Body of pancreas (tissue), 4 donors: ENCODE measurements around the gene PIEZO2. TPM values are rescaled to one million over a fixed set of nuclear protein-coding genes. Genes with fewer than 3 reads are reported as not detected.

Experiments used
- ATAC-seq: fragments of 150-250 bp; one replicate; pipeline ENCODE4 v1.9.1; 2016
- DNase-seq, 4 donors: peaks; one replicate each; pipeline ENCODE4 v3.0.0-alpha.2; 2019
- H3K27ac ChIP-seq, 4 donors: fragments of 200-600 bp; sonication (generic); 1 replicate in 3 of 4; 2 replicates in 1 of 4; pipeline versions ENCODE4 v1.5.1 to v1.6.1; 2016 to 2019; ENCODE audit warnings: mild to moderate bottlenecking in 1 of 4, mixed read lengths in 1 of 4, moderate library complexity in 1 of 4
- H3K27me3 ChIP-seq, 2 donors: fragments of 200-600 bp; sonication (generic); one replicate each; pipeline ENCODE4 v1.6.0; 2016; ENCODE audit warnings: mild to moderate bottlenecking in 1 of 2
- H3K36me3 ChIP-seq, 2 donors: fragments of 200-600 bp; sonication (generic); replicated peaks in 1 of 2; 2 replicates each; pipeline ENCODE4 v1.5.1; 2016; ENCODE audit warnings: low read depth in 2 of 2; ENCODE audit not compliant: insufficient read depth in 1 of 2
- H3K4me1 ChIP-seq: fragments of 200-600 bp; sonication (generic); one replicate; pipeline ENCODE4 v1.6.0; 2016
- H3K4me3 ChIP-seq, 2 donors: fragments of 200-600 bp; sonication (generic); 1 replicate in 1 of 2; 2 replicates in 1 of 2; pipeline ENCODE4 v1.5.1; 2016 to 2019
- H3K9me3 ChIP-seq, 3 donors: fragments of 200-600 bp; sonication (generic); 1 replicate in 2 of 3; 2 replicates in 1 of 3; pipeline ENCODE4 v1.5.1; 2016
- POLR2A ChIP-seq, 3 donors: fragments of 450-650 bp; IDR thresholded peaks; one replicate each; pipeline ENCODE4 v1.6.1; 2016; ENCODE audit warnings: antibody characterized with exemption in 3 of 3, mild to moderate bottlenecking in 2 of 3
- WGBS, 2 donors: methylation state at CpG; one replicate each; pipeline ENCODE4 v1.1.5; 2017; 5-methylcytosine and 5-hydroxymethylcytosine counted together
- intact Hi-C: fragments of 100-400 bp; cut with DNase I; formaldehyde crosslinking; loops from one replicate; pipeline ENCODE4 v1.15.1; 2023
- total RNA-seq, 2 donors: library from RNA; depleted of rRNA; stranded (reverse); fragments of >200 nt; gene quantifications; one replicate each; pipeline ENCODE4 v1.1.0, GENCODE V29; 2016
- TF ChIP-seq, protein P1 (sequence below), 7 experiments: fragments of 450-650 bp in 4 of 7; fragments of 200-600 bp in 3 of 7; sonication (generic) in 3 of 7; IDR thresholded peaks; one replicate each; pipeline ENCODE4 v1.5.1; 2016 to 2019; ENCODE audit warnings: antibody characterized with exemption in 7 of 7

PIEZO2 gene
- total RNA-seq, 2 donors from 2014 or later: 0.33 to 40.7 TPM

DNA sequence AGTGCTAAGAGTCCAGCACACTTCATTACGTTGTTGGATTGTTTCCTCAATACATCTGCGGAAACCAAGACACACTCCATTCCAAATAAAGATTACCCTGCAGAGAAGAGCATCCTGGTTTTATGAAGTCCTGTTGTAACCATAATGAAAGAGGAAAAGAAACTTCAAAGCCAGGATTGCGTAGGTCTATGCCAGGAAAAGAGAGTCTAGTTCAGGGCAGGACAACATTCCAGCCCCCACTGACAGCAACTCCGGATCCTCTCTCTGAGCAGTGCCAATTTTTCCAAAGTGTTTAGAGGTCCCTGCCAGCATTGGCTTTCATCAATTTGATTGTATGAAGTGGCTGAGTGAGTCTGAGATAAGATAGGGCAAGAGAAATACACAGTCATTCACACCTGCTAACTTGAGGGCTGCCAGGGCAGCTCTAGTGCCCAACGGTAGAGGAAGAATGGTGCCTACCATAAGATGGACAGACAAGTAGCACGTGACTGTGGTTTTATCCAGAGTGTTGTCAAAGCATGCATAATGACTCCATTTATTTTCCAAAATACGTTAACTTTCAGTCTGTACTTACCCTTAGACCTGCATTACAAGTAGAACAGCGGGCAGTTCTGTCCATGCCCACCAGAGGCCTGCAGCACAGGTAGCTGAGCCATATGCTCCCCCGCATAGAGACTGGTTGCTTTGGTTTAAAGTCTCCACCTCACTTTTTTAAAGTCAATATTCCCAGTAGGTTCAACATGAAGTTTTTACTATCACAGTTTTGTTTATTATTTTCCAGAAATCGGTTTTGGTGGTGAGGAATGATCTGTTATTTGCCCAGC, 23.7 kb downstream of the PIEZO2 start:
- 50 to 58% methylated on average over 10 of the region's 10 CpGs for WGBS, 2 donors
- Histone ChIP-seq H3K9me3 (peaks cover 0 to 9% (median 0%) of the 10 kb centered on the region in 3 donors), H3K27me3 (no peaks in the 10 kb centered on the region), H3K4me3 (no peak overlapping the region), H3K4me1 (peaks cover 18% of the 10 kb centered on the region), H3K27ac (no peak overlapping the region), H3K36me3 (no peaks in the 10 kb centered on the region)
- ATAC-seq (peak; percentile 68), DNase-seq (peak in 1 of 4 donors; percentile 36)
- intact Hi-C loops: no loop called here
- no peak for TF ChIP-seq POLR2A (IDR thresholded peaks at IDR 0.05)
- TF ChIP-seq, protein P1, sequence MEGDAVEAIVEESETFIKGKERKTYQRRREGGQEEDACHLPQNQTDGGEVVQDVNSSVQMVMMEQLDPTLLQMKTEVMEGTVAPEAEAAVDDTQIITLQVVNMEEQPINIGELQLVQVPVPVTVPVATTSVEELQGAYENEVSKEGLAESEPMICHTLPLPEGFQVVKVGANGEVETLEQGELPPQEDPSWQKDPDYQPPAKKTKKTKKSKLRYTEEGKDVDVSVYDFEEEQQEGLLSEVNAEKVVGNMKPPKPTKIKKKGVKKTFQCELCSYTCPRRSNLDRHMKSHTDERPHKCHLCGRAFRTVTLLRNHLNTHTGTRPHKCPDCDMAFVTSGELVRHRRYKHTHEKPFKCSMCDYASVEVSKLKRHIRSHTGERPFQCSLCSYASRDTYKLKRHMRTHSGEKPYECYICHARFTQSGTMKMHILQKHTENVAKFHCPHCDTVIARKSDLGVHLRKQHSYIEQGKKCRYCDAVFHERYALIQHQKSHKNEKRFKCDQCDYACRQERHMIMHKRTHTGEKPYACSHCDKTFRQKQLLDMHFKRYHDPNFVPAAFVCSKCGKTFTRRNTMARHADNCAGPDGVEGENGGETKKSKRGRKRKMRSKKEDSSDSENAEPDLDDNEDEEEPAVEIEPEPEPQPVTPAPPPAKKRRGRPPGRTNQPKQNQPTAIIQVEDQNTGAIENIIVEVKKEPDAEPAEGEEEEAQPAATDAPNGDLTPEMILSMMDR (IDR thresholded peaks at IDR 0.05): no peak

DNA sequence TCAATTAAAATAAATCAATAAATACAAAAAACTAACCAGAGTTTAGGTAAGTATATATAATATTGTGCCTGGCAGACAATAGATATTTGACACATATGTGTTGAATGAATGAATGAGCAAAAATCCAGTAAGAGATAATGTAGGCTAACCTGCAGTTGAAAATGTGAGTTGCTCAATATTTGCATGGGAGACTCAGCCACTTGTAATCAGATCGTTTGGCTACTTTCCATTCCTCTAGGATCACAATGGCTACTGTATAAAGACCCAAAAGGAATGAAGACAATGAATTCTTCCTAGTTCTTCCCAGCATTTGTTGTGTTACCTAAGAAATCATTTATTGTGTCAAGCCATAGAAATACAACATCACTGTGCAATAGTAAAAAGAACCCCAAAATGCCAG, 25.3 kb downstream of the PIEZO2 start:
- Histone ChIP-seq H3K27me3 (no peaks in the 10 kb centered on the region), H3K4me1 (peaks cover 18% of the 10 kb centered on the region), H3K4me3 (no peak overlapping the region), H3K36me3 (no peaks in the 10 kb centered on the region), H3K27ac (no peak overlapping the region), H3K9me3 (peaks cover 0 to 7% (median 0%) of the 10 kb centered on the region in 3 donors)
- intact Hi-C loops: no loop called here
- TF ChIP-seq POLR2A (IDR thresholded peaks at IDR 0.05): no peak
- TF ChIP-seq, protein P1 (IDR thresholded peaks at IDR 0.05): no peak
- WGBS, 2 donors: 8 to 17% methylated on average over 1 of the region's 1 CpG
- DNase-seq (no peak), ATAC-seq (no peak)

DNA sequence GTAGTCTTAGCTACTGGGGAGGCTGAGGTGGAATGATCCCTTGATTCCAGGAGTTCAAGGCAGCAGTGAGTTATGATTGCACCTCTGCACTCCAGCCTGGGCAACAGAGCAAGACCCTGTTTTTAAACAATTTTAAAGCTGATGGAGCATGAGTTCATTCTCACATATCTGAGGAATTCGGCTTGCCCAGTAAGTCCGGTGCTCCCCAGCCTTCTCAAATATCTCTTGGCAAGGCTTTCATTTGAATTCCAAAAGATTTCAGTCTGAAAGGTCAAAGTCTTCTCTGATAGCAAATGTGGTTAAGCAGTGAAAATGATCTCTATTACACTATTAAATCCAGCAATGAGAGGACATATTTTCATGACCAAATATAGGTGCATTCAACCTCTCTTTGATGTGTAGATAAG, 27.9 kb downstream of the PIEZO2 start:
- intact Hi-C loops: no loop called here
- peak in 1 of 4 donors; percentile 19 for DNase-seq
- H3K9me3 ChIP-seq: no peaks in the 10 kb centered on the region
- whole genome bisulfite sequencing, 2 donors: 5 to 15% methylated on average over 2 of the region's 2 CpGs
- peak; percentile 45 for ATAC-seq
- no peak overlapping the region for H3K4me3 ChIP-seq
- no peak for TF ChIP-seq POLR2A (IDR thresholded peaks at IDR 0.05)
- TF ChIP-seq, protein P1 (IDR thresholded peaks at IDR 0.05): no peak
- H3K4me1 ChIP-seq: peaks cover 18% of the 10 kb centered on the region
- no peak overlapping the region for H3K27ac ChIP-seq
- H3K27me3 ChIP-seq: no peaks in the 10 kb centered on the region
- no peaks in the 10 kb centered on the region for H3K36me3 ChIP-seq

DNA sequence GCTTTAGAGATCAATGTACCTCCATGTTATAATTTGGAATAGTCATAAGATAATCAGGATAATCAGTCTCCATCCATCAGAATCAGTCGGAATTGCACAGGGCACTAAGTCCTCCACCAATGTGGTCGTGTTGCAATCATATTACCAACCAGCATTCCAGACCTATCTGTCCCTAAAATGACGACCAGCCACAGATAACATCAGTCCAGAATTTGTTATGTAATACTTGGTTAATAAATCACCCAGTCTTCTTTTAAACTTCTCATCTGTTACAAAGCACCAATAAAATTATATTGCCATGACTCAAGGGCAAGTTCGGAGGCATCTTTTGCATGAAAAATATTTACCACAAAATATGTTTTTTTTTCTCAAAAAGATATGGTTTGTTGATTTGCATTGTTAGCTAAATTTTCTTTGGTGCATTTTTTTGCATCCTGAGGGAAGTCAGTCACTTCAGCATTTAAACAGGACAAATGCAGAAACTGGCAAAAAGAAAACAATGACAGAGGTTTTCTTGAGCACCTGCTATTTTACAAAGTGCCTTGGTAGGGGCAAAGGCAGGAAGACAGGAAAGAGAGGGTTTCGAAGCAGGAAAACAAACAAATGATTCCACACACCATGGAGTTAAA, 29.3 kb downstream of the PIEZO2 start:
- intact Hi-C loops: no loop called here
- DNase-seq: no peak
- 32 to 34% methylated on average over 5 of the region's 5 CpGs for WGBS, 2 donors
- Histone ChIP-seq H3K4me3 (no peak overlapping the region), H3K4me1 (peaks cover 10% of the 10 kb centered on the region), H3K36me3 (no peaks in the 10 kb centered on the region), H3K9me3 (no peaks in the 10 kb centered on the region), H3K27me3 (no peaks in the 10 kb centered on the region), H3K27ac (no peak overlapping the region)
- no peak for ATAC-seq
- TF ChIP-seq, protein P1 (IDR thresholded peaks at IDR 0.05): no peak
- no peak for TF ChIP-seq POLR2A (IDR thresholded peaks at IDR 0.05)
